Activated naive CD8-positive, alpha-beta T cell (primary cell): Measurements from ENCODE around the gene TSSC4.

Experiments
- H3K27ac Mint-ChIP-seq: one replicate; pipeline ENCODE4 v1.8.0; 2021; ENCODE audit warnings: mixed read lengths
- H3K27me3 Mint-ChIP-seq: one replicate; pipeline ENCODE4 v1.8.0; 2021; ENCODE audit warnings: mixed read lengths
- H3K36me3 Mint-ChIP-seq: one replicate; pipeline ENCODE4 v1.8.0; 2021; ENCODE audit warnings: mixed read lengths
- H3K4me1 Mint-ChIP-seq: one replicate; pipeline ENCODE4 v1.8.0; 2021; ENCODE audit warnings: low read depth, mixed read lengths
- H3K4me3 Mint-ChIP-seq: one replicate; pipeline ENCODE4 v1.8.0; 2021; ENCODE audit warnings: mild to moderate bottlenecking, mixed read lengths
- H3K9me3 Mint-ChIP-seq: one replicate; pipeline ENCODE4 v1.8.0; 2021; ENCODE audit warnings: low read depth, mixed read lengths

TSSC4 gene

DNA sequence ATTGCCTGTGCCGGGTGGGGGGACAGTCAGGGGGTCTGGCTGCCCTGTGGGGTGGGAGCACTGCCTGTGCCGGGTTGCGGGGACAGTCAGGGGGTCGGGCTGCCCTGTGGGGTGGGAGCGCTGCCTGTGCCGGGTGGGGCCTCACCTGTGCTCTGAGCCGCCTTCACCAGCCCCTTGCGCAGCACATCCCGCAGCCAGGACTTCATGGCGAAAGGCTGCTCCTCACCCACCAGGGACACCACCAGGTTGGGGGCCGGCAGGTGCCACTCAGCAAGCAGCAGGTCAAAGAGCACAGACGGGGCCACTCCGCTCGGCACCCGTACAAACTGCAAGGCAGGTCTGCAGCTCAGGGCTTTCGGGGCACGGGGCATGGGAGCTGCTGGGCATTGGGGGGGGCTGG, 21.4 kb downstream of the TSSC4 start:
- Mint-ChIP-seq H3K27ac (no peak overlapping the region), H3K27me3 (no peaks in the 10 kb centered on the region), H3K4me3 (no peak overlapping the region), H3K4me1 (no peaks in the 10 kb centered on the region), H3K9me3 (no peaks in the 10 kb centered on the region), H3K36me3 (no peaks in the 10 kb centered on the region)

DNA sequence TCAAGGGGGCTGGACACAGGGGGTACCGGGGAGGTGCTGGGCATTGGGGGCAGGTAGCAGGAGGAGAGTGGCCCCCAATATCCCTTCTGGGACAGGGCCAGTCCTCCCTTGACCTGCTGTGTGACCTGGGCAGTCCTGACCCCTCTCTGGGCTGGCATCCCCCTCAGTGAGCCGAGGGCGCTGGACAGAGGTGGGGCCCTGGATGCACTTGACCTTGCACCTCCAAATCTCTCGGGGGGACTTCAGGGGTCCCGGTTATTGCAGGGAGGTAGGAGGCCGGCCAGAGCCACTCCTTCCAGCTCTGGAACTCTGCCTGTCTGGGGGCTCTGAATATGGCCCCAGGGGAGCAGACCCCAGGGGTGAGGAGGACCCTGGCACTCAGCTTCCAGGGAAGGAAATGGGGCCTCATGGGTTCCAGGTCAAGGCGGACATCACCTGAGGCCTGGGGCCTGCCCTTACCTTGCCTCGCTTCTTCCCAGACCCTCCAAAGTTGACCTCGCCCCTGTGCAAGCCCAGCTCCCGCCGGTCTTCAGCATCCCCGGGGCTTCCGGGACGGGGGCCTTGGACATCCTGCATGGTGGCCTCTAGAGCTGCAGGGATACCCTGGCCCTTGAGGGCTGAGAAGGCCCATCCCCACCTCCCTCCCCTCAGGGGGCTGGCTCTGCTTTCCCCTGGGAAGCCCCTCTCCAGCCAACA, 22.1 kb downstream of the TSSC4 start:
- H3K27ac Mint-ChIP-seq, result no peak overlapping the region
- no peak overlapping the region for H3K4me3 Mint-ChIP-seq
- H3K9me3 Mint-ChIP-seq, result no peaks in the 10 kb centered on the region
- H3K36me3 Mint-ChIP-seq, result no peaks in the 10 kb centered on the region
- no peaks in the 10 kb centered on the region for H3K4me1 Mint-ChIP-seq
- H3K27me3 Mint-ChIP-seq, result no peaks in the 10 kb centered on the region

DNA sequence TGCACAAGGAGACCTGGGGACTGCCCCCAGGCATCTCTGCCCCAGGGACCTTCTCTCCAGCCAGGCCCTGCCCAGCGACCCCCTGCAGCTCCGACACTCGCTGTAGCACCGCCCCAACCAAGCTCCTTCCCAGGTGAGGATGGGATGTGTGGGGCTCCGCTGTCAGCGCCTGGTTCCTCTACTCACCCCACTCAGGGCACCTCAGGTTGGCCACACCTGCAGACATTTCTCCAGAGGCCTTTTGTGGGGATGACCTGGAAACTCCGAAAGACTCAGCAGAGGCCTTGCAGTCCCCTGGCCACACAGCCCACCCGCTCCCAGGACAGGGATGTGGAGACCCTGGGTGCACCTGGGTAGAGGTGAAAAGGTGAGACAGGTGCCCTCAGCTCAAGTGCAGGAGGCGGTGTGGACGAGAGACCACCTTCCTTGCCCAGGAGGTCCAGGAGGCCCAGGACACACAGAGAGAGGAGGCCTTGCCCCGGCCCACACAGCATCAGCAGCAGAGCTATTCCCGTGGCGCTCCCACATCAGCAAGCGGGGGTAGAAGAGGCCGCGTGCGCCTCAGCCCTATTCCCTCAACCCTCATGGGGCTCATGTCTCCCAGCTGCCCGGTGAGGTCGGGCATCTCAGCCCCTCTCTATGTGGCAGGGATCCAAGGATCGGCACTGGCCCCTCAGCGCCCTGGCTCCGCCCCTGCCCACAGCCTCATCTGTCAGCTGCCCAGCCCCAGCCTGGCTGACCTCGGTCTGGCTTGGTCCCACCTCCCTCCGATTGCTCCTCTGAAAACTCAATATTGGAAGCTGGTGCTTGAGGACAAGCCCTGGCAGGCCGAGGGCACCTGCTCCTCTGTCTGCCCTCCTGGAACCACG, 22.8 kb downstream of the TSSC4 start:
- Mint-ChIP-seq H3K4me3 (no peak overlapping the region), H3K9me3 (no peaks in the 10 kb centered on the region), H3K36me3 (no peaks in the 10 kb centered on the region), H3K27me3 (no peaks in the 10 kb centered on the region), H3K4me1 (no peaks in the 10 kb centered on the region), H3K27ac (no peak overlapping the region)

DNA sequence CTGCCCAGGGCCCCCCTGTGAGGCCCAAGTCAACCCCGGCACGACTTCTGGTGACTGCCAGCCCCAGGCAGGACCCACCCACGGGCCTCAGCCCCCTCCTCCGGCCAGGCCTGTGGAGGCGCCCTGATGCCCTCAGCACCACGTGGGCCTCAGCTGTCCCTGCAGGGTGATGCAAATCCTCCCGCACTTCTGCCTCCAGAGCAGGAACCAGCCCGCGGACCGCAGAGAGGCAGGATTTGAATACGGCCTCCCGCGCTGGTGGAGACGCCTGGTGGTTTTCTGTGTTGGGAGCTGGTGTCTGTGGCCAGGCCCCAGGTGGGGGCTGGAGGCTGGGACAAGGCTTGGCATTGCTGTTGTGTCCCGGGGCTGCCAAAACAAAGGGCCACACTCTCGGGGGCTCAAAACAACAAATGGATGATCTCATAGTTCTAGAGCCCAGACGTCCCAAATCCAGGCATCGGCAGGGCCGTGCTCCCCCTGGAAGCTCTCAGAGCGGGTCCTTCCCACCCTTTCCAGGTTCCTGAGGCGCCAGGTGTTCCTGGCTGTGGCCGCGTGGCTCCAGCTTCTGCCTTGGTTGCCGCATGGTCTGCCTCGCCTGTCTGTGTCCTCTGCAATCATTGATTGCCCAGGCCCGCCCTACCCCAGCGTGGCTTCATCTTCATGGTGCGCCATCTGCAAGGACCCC, 24.4 kb downstream of the TSSC4 start:
- Mint-ChIP-seq H3K36me3 (no peaks in the 10 kb centered on the region), H3K27ac (no peak overlapping the region), H3K27me3 (no peaks in the 10 kb centered on the region), H3K4me1 (no peaks in the 10 kb centered on the region), H3K4me3 (no peak overlapping the region), H3K9me3 (no peaks in the 10 kb centered on the region)

DNA sequence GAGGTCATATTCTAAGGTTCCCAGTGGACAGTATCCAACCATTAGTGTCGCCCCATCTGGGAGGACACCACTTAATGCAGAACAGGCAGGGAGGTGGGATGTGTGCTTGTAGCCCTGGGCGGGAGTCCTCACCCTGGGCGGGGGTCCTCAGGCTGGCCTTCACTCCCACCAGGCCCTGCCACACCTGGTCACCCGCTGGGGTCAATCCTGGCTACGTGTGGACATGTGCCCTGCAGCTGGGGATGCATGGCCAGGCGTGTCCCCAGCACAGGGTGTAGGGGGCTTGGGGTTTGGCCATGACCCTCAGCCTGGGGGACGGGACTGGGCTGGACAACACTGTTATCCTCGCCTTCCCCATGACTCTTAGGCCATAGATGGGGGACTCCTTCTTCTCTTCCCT, 25.0 kb downstream of the TSSC4 start:
- Mint-ChIP-seq H3K27me3 (no peaks in the 10 kb centered on the region), H3K27ac (no peak overlapping the region), H3K36me3 (no peaks in the 10 kb centered on the region), H3K4me3 (no peak overlapping the region), H3K9me3 (no peaks in the 10 kb centered on the region), H3K4me1 (no peaks in the 10 kb centered on the region)

DNA sequence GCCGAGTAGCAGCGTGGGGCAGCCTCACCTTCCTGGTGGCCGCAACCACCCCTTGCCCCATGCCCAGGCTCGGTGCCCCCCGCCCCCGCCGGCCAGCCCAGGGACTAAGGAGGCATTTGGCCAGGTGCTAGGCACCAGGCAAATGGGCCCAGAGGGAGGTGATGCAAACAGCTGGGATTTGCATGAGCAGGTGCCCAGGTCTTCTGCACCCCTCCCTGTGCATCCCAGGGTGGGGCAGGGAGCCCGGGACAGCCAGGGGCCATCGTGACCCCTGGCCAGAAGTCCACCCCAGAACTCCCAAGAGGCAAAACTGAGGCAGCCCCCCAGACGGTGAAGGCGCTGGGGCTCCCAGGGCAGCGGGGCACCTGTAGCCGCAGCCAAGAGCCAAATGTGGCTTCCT, 25.7 kb downstream of the TSSC4 start:
- Mint-ChIP-seq H3K4me3 (no peak overlapping the region), H3K4me1 (no peaks in the 10 kb centered on the region)

DNA sequence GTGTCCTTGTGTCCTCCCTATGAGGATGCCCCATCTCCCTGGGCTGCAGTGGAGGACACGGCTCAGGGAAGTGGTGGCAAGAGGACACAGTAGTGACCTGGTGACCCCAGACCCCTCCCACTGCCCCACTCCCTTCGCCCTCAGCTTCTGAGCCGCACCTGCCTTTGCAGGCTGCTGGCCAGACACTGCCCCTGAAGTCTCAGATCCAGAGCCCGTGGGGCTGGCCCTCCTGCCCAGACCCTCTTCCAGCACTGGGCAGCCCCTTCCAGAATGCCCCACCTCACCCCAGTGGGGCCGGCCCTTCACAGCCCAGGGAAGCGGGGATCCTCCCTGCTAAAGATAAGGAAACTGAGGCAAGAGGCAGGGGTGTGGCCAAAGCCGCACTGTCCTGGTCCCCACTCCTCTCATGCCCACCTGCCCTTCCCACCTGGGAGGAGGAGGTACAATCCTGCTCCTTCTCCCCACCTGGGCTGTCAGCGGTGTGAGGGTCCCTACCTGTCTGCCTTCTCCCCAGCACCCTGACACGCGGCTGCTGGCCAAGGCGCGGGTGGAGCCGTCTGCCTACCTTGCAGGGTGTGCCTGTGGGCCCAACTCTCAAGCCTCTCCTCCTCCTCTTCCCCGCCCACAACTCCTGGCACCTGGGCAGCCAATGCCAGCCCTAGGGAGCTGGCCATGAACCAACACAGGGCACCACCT, 26.4 kb downstream of the TSSC4 start:
- Mint-ChIP-seq H3K4me1 (no peaks in the 10 kb centered on the region), H3K36me3 (no peaks in the 10 kb centered on the region), H3K4me3 (no peak overlapping the region), H3K27ac (no peak overlapping the region), H3K9me3 (no peaks in the 10 kb centered on the region), H3K27me3 (no peaks in the 10 kb centered on the region)

More for the DNA sequence above, 25.7 kb downstream of the TSSC4 start:
- no peaks in the 10 kb centered on the region for H3K27me3 Mint-ChIP-seq
- H3K9me3 Mint-ChIP-seq, result no peaks in the 10 kb centered on the region
- no peaks in the 10 kb centered on the region for H3K36me3 Mint-ChIP-seq
- no peak overlapping the region for H3K27ac Mint-ChIP-seq

DNA sequence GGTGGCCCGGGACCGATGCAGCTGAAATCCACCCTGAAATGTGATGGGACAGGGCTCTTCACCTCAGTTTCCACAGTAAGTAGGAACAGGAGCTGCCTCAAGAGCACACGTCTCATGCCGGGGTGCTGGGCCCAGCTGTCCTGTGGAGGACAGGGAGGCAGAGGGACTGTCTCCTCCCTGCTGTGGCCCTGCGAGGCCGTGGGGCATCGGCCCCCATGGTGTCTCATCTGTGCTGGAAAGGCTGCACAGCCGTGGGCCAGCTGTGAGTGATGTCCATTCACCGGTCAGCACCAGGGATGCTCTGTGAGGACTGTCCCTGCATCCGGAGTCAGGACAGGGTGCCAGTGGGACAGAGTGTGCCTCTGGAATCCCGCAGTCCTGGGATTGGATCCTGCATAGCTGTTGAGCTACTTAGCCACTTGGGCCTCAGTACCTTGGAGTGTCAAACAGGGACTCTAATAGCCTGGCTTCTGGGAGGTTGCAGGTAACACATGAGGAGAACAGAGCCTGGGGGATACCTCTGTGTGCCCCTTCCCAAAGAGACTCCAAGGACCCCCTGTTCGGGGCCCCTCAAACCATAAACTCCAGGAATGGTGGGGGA, 27.3 kb downstream of the TSSC4 start:
- H3K4me3 Mint-ChIP-seq, result no peak overlapping the region
- H3K9me3 Mint-ChIP-seq, result no peaks in the 10 kb centered on the region
- H3K27me3 Mint-ChIP-seq, result no peaks in the 10 kb centered on the region
- H3K4me1 Mint-ChIP-seq, result no peaks in the 10 kb centered on the region
- no peak overlapping the region for H3K27ac Mint-ChIP-seq
- H3K36me3 Mint-ChIP-seq, result no peaks in the 10 kb centered on the region

DNA sequence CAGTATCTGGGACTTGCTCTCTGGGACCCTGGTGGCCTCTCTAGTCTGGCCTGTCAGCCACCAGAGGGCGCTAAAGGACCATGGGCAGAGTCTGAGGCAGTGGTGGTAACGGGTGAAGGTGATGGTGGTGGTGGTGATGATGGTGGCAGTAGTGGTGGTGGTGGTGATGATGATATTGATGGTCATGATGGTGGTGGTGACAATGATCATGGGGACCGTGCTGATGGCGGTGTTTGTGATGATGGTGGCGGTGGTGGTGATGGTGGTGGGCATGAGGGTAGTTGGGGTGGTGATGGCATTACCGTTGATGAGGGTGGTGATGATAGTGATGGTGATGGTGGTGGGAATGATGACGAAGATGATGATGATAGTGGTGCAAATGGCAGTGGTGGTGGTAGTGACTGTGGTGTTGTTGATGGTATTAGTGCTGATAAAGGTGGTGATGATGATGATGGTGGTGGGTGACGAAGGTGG, 27.8 kb downstream of the TSSC4 start:
- Mint-ChIP-seq H3K9me3 (no peaks in the 10 kb centered on the region), H3K27me3 (no peaks in the 10 kb centered on the region), H3K27ac (no peak overlapping the region), H3K4me1 (no peaks in the 10 kb centered on the region), H3K4me3 (no peak overlapping the region), H3K36me3 (no peaks in the 10 kb centered on the region)

DNA sequence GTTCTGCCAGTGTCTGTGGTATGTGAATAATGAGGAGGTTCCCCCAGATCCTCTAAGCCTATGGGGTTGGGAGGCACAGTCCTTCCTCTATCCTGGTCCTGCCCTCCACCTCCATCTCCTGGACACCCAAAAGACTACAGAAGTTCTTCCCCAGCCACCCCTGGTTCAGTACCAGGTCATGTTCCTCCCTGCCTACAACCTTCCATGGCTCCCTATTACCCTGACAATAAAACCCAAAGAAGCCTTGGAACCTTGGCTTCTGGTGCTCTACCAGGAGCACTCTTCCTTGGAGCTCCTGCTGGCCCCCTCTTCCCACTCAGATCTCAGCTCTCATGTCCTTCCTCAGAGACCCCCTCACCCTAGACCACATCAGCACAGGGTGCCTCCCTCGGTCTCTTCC, 30.8 kb downstream of the TSSC4 start:
- H3K9me3 Mint-ChIP-seq, result no peaks in the 10 kb centered on the region
- H3K27ac Mint-ChIP-seq, result no peak overlapping the region
- H3K27me3 Mint-ChIP-seq, result no peaks in the 10 kb centered on the region
- H3K36me3 Mint-ChIP-seq, result no peaks in the 10 kb centered on the region
- no peak overlapping the region for H3K4me3 Mint-ChIP-seq
- H3K4me1 Mint-ChIP-seq, result no peaks in the 10 kb centered on the region

DNA sequence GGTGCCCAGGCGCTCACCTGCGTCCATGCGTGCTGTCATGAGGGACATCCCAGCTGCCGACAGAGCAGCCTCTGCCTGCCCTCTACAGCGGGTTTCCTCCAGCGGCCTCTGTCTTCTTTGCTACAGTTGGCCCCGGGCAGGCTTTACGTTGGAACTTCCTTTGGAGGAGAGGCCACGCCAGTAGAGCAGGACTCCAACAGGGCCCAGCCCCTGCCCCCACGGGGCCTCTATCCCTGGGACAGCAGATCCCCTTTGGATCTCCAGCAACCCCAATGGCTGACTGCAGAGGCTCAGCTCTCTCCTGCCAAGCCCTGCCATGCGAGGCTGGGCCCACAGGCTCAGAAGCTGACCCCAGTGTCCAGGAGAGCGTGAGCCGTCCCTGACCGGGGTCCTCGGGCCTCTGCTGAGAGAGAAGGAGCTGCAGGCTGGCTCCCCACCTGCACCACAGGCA, 31.6 kb downstream of the TSSC4 start:
- H3K27me3 Mint-ChIP-seq, result no peaks in the 10 kb centered on the region

DNA sequence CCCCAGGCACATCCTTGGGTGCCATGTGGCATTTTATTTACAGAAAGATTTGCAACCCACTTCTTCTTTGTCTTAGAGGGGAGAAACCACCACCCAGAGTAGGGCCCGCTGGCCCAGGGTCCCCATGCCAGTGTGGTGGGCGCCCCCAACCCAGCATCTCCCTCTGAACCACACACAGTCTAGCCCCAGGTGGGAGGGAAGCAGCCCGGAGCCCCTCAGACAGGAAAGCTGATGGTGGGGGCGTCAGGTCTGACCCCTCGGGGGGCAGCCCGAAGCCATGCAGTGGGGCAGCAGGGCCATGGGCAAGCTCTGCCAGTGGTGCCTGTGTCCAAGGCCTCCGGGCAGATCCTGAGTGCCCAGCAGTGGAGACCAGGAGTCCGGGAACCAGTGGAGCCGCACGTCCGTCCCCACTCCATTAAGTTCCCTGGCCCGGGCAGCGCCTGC, 32.1 kb downstream of the TSSC4 start:
- no peaks in the 10 kb centered on the region for H3K9me3 Mint-ChIP-seq
- H3K27ac Mint-ChIP-seq, result no peak overlapping the region
- no peaks in the 10 kb centered on the region for H3K27me3 Mint-ChIP-seq
- no peaks in the 10 kb centered on the region for H3K4me1 Mint-ChIP-seq
- no peak overlapping the region for H3K4me3 Mint-ChIP-seq
- H3K36me3 Mint-ChIP-seq, result no peaks in the 10 kb centered on the region

More for the DNA sequence above, 31.6 kb downstream of the TSSC4 start:
- Mint-ChIP-seq H3K36me3 (no peaks in the 10 kb centered on the region), H3K27ac (no peak overlapping the region), H3K9me3 (no peaks in the 10 kb centered on the region), H3K4me3 (no peak overlapping the region), H3K4me1 (no peaks in the 10 kb centered on the region)

DNA sequence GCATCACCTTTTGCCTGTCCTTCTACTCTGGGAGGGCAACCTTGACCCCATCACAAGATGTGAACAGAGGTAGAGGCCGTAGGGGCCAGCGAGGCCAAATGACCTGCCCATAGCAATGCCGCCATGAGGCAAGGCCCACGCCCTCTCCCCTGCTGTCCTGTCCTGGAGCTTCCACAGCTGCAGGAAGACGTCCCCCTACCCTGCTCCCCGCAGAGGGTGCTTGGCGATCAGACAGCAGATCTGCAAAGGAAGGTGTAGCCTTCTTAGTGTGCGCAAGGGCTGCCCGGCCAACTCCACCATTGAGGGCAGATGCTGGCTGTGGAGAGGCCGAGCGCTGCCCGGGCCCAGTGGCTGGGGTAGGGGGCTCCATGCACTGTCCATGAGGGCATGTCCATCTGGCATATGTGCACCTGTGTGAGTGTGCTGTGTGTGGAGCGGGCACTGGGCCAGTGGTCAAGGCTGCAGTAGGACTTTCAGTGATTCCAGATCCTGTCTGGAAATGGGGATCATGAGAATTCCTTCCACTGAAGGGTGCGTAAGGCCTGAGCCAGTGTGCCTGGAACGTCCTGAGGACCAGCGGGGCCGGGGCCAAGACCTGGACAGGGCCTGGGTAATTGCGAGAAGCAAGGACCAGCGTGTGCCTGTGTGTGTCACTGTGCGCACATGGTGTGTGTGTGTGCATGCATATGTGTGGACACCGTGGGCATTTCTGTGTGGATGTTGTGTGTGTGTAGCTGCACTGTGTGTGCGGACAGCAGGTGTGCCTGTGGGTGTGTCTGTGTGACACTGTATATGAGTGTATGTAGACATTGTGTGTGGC, 32.8 kb downstream of the TSSC4 start:
- no peaks in the 10 kb centered on the region for H3K27me3 Mint-ChIP-seq
- no peak overlapping the region for H3K4me3 Mint-ChIP-seq
- H3K9me3 Mint-ChIP-seq, result no peaks in the 10 kb centered on the region
- no peaks in the 10 kb centered on the region for H3K4me1 Mint-ChIP-seq
- no peak overlapping the region for H3K27ac Mint-ChIP-seq
- no peaks in the 10 kb centered on the region for H3K36me3 Mint-ChIP-seq

DNA sequence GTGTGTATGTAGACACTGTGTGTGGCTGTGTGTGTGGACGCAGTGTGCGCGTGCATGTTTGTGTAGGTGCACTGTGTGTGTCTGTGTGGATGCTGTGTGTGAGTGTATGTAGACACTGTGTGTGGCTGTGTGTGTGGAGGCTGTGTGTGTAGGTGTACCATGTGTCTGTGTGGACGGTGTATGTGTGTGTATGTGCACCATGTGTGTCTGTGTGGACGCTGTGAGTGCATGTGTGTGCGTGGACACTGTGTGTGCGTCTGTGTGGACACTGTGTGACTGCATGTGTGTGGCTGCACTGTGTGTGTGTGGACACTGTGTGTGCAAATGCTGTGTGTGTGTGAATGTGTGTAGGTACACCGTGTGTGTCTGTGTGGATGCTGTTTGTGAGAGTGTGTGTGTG, 33.5 kb downstream of the TSSC4 start:
- Mint-ChIP-seq H3K36me3 (no peaks in the 10 kb centered on the region), H3K4me1 (no peaks in the 10 kb centered on the region), H3K27ac (no peak overlapping the region), H3K4me3 (no peak overlapping the region), H3K27me3 (no peaks in the 10 kb centered on the region), H3K9me3 (no peaks in the 10 kb centered on the region)
